GM12878 (cell line): ENCODE results near the gene SEMA4G. TPM values are rescaled to one million over a fixed set of nuclear protein-coding genes. Genes with fewer than 3 reads are reported as not detected.
A peak's percentile ranks its signal among the peaks of the same experiment; 100 is the strongest.

Source experiments
- ATAC-seq: fragments of 200-7000 bp; cut with Tn5 transposase; 3 replicates; pipeline ENCODE4 v1.9.1; 2020; ENCODE audit warnings: mild to moderate bottlenecking, moderate library complexity
- BruUV-seq: library from RNA; stranded (reverse); fragments of 400-500 nt; replicated peaks from 2 replicates; lab custom pipeline; 2021; lab: Mats Ljungman, UMichigan
- CTCF ChIA-PET: fragments of 300-600 bp; sonication (Branson Sonifier 250); formaldehyde crosslinking; extraction: SDS; loops from one replicate; lab custom pipeline; 2021; ENCODE audit warnings: inconsistent platforms; lab: Yijun Ruan, JAX
- POLR2A ChIA-PET: fragments of 350-600 bp; formaldehyde crosslinking; extraction: SDS; loops from one replicate; lab custom pipeline; 2021; ENCODE audit warnings: inconsistent platforms; lab: Charles Lee
- RAD21 ChIA-PET: fragments of 300-600 bp; sonication (Branson Sonifier 250); formaldehyde crosslinking; loops from one replicate; lab custom pipeline; 2023; ENCODE audit warnings: antibody characterized with exemption; ENCODE audit not compliant: unreplicated experiment; lab: Charles Lee
- SMC1A ChIA-PET: fragments of 300-600 bp; sonication (Branson Sonifier 250); formaldehyde crosslinking; loops from one replicate; lab custom pipeline; 2023; ENCODE audit not compliant: unreplicated experiment, uncharacterized antibody; lab: Charles Lee
- DNase-seq: peaks from one replicate; pipeline ENCODE4 v3.0.0-alpha.2; 2011; ENCODE audit warnings: low read depth, low spot score
- FAIRE-seq: peaks from 3 replicates; lab custom pipeline; 2011; peaks lifted over from hg19 to GRCh38; lab: Jason Lieb, UNC
- H2AFZ ChIP-seq: 2 replicates; pipeline ENCODE4 v1.6.0; 2011; ENCODE audit warnings: low read depth, low read length, control low read depth; ENCODE audit not compliant: control insufficient read depth
- H3K27ac ChIP-seq: 2 replicates; pipeline ENCODE4 v1.5.1; 2011; ENCODE audit warnings: control low read depth; ENCODE audit not compliant: control insufficient read depth, insufficient read depth
- H3K27me3 ChIP-seq, 2 experiments: replicated peaks in 1 of 2; 2 replicates each; pipeline versions ENCODE4 v1.6.0 to v1.6.1; 2011; ENCODE audit warnings: low read length in 1 of 2; ENCODE audit not compliant: control insufficient read depth in 2 of 2, insufficient read depth in 2 of 2
- H3K36me3 ChIP-seq, 2 experiments: 2 replicates each; pipeline ENCODE4 v1.5.1; 2011; ENCODE audit warnings: low read length in 1 of 2; ENCODE audit not compliant: control insufficient read depth in 2 of 2, insufficient read depth in 2 of 2
- H3K4me1 ChIP-seq: 2 replicates; pipeline ENCODE4 v1.6.1; 2011; ENCODE audit warnings: mild to moderate bottlenecking, low read length, moderate library complexity, mixed read lengths; ENCODE audit not compliant: control insufficient read depth, insufficient read depth
- H3K4me2 ChIP-seq: 2 replicates; pipeline ENCODE4 v1.6.0; 2011; ENCODE audit warnings: control low read depth; ENCODE audit not compliant: control insufficient read depth, insufficient read depth
- H3K4me3 ChIP-seq: fragments of 200-600 bp; sonication (generic); 2 replicates; pipeline ENCODE4 v1.5.1; 2016
- H3K79me2 ChIP-seq: 2 replicates; pipeline ENCODE4 v1.6.0; 2011; ENCODE audit warnings: low read length; ENCODE audit not compliant: control insufficient read depth, insufficient read depth
- H3K9ac ChIP-seq: 2 replicates; pipeline ENCODE4 v1.8.0; 2011; ENCODE audit warnings: low read length, control low read depth, mixed read lengths; ENCODE audit not compliant: control insufficient read depth, insufficient read depth
- H3K9me3 ChIP-seq: replicated peaks from 3 replicates; pipeline ENCODE4 v1.5.1; 2011; ENCODE audit warnings: mild to moderate bottlenecking, low read length; ENCODE audit not compliant: control insufficient read depth, insufficient read depth
- H4K20me1 ChIP-seq: 2 replicates; pipeline ENCODE4 v1.6.0; 2011; ENCODE audit not compliant: control insufficient read depth, insufficient read depth
- BCL11A ChIP-seq: IDR thresholded peaks from 2 replicates; pipeline ENCODE4 v1.6.1; 2011; ENCODE audit warnings: low read depth, low read length
- CHD1 ChIP-seq: IDR thresholded peaks from 2 replicates; pipeline ENCODE4 v1.6.1; 2012; ENCODE audit warnings: low read depth, low read length, improper control_type of control experiment
- KDM1A ChIP-seq: fragments of 200-600 bp; sonication (generic); IDR thresholded peaks from 2 replicates; pipeline ENCODE4 v1.6.1; 2016; ENCODE audit warnings: borderline replicate concordance
- LARP7 ChIP-seq: fragments of 450-650 bp; IDR thresholded peaks from 2 replicates; pipeline ENCODE4 v1.6.1; 2017; ENCODE audit warnings: mild to moderate bottlenecking
- MYC ChIP-seq: IDR thresholded peaks from 2 replicates; pipeline ENCODE4 v1.6.1; 2011; ENCODE audit warnings: mild to moderate bottlenecking, low read length, moderate library complexity, inconsistent platforms; ENCODE audit not compliant: insufficient read depth, insufficient replicate concordance, insufficient read length, severe bottlenecking
- NFIC ChIP-seq: IDR thresholded peaks from 2 replicates; pipeline ENCODE4 v1.6.1; 2012; ENCODE audit warnings: low read depth, mild to moderate bottlenecking, inconsistent platforms, low read length, moderate library complexity
- PML ChIP-seq: IDR thresholded peaks from 2 replicates; pipeline ENCODE4 v1.6.1; 2012; ENCODE audit warnings: low read length, inconsistent platforms
- POLR2A ChIP-seq: IDR thresholded peaks from 2 replicates; pipeline ENCODE4 v1.6.1; 2011; ENCODE audit warnings: low read depth, mild to moderate bottlenecking, low read length
- USF2 ChIP-seq: IDR thresholded peaks from 2 replicates; pipeline ENCODE4 v1.6.1; 2011; ENCODE audit warnings: low read depth, low read length, improper control_type of control experiment, borderline replicate concordance
- WGBS: methylation state at CpG from one replicate; pipeline ENCODE4 v1.1.6; 2016; ENCODE audit warnings: low lambda C conversion rate; ENCODE audit not compliant: insufficient replicate concordance, insufficient coverage; ENCODE audit errors: missing lambda C conversion rate; 5-methylcytosine and 5-hydroxymethylcytosine counted together
- in situ Hi-C: fragments of 300-500 bp; cut with MboI; formaldehyde crosslinking; loops from 9 replicates; pipeline ENCODE4 v1.14.3; 2018; ENCODE audit warnings: mixed read lengths
- intact Hi-C: fragments of 100-400 bp; cut with micrococcal nuclease; formaldehyde crosslinking; loops from one replicate; pipeline ENCODE4 v1.14.2; 2022; ENCODE audit not compliant: unreplicated experiment
- polyA plus RNA-seq, 11 experiments: library from polyadenylated mRNA; depleted of rRNA in 4 of 11; unstranded in 6 of 11; stranded (reverse) in 5 of 11; fragments of >200 nt; fragmentation: Nextera tagmentation in 4 of 11; fragmentation: Illumina TruSeq in 1 of 11; extraction: Ambion mirVana in 4 of 11; extraction: Trizol in 1 of 11; gene quantifications; 1 replicate in 1 of 11; 2 replicates in 10 of 11; pipeline versions ENCODE4 v1.2.1 to v1.2.3, GENCODE V29; 2011 to 2016; ENCODE audit warnings: inconsistent platforms in 2 of 11, missing spikeins in 2 of 11, low read depth in 1 of 11
- total RNA-seq, 4 experiments: library from RNA; depleted of rRNA in 3 of 4; stranded (reverse); fragments of >200 nt in 3 of 4; fragmentation: Illumina TruSeq in 1 of 4; extraction: Trizol in 1 of 4; gene quantifications; 2 replicates each; pipeline versions ENCODE4 v1.2.1 to v1.2.3, GENCODE V29; 2013 to 2021
- TF ChIP-seq, protein P1 (sequence below): IDR thresholded peaks from 2 replicates; pipeline ENCODE4 v1.6.1; 2012; ENCODE audit warnings: low read depth, low read length, improper control_type of control experiment
- TF ChIP-seq, protein P2 (sequence below): IDR thresholded peaks from 2 replicates; pipeline ENCODE4 v1.6.1; 2011; ENCODE audit warnings: borderline replicate concordance, low read depth, mild to moderate bottlenecking, moderate library complexity, mixed read lengths, low read length; ENCODE audit not compliant: insufficient read depth; ENCODE audit errors: extremely low read length

Gene SEMA4G
- total and polyA plus RNA-seq, 10 of the 15 experiments (the other 5 are each of a cell fraction or from before 2014, with no cell fraction given) = 0.09 to 2.3 (median 0.44) TPM; not detected in 4

DNA sequence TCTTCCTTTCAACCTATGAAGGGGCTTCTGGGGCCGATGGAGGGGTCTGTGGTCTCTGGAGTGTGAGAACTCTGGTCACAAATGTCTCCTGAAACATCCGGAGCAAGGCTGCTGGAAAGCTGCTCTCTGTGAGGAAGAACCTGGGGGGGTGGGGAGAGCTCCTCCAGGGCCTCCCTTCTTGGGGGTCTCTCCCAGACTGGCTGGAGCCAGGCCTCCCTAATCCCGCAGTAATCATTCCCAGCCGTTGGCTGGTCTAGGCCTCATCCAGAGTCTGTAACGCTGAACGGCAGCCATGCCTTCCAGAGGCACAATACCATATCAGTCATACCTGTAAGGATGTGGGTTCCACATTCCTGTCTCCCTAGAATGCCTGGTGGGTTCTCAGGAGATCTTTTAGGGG is 25.9 kb downstream of the SEMA4G start:
- Histone ChIP-seq H3K9ac (no peak overlapping the region), H3K9me3 (no peaks in the 10 kb centered on the region), H3K79me2 (peaks cover 12% of the 10 kb centered on the region), H3K4me2 (no peak overlapping the region), H2AFZ (no peak overlapping the region), H3K27ac (no peak overlapping the region), H4K20me1 (no peaks in the 10 kb centered on the region), H3K4me3 (no peak overlapping the region), H3K36me3 (peaks cover 11 to 12% of the 10 kb centered on the region in 2 experiments), H3K4me1 (peaks cover 13% of the 10 kb centered on the region), H3K27me3 (no peaks in the 10 kb centered on the region)
- ATAC-seq (no peak), FAIRE-seq (no peak), DNase-seq (no peak)
- BruUV-seq = no TSS peak
- intact Hi-C loops = loop anchor here (5.0 kb wide), 1 partner anchor 83 kb away; the partner anchor contains the start of gene SLF2
- RAD21 ChIA-PET = no interaction called here
- in situ Hi-C loops = no loop called here
- POLR2A ChIA-PET = interaction anchor here (0.5 kb wide), 1 partner anchor 9 kb away, joined by 3 read pairs; no protein-coding TSS in a partner anchor
- CTCF ChIA-PET = interaction anchor here (2.6 to 5.7 kb wide), 3 partner anchors 8 to 21 kb away, joined by 8 to 91 read pairs (median 42); partner anchors contain the start of genes MRPL43 and TWNK
- SMC1A ChIA-PET = no interaction called here
- WGBS = 67% methylated on average over 6 of the region's 6 CpGs
- TF ChIP-seq BCL11A = no peak
- peak; percentile 20; the same call in 1 of the 2 replicates for TF ChIP-seq POLR2A
- TF ChIP-seq, protein P1, sequence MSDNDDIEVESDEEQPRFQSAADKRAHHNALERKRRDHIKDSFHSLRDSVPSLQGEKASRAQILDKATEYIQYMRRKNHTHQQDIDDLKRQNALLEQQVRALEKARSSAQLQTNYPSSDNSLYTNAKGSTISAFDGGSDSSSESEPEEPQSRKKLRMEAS = no peak
- TF ChIP-seq CHD1 = no peak

DNA sequence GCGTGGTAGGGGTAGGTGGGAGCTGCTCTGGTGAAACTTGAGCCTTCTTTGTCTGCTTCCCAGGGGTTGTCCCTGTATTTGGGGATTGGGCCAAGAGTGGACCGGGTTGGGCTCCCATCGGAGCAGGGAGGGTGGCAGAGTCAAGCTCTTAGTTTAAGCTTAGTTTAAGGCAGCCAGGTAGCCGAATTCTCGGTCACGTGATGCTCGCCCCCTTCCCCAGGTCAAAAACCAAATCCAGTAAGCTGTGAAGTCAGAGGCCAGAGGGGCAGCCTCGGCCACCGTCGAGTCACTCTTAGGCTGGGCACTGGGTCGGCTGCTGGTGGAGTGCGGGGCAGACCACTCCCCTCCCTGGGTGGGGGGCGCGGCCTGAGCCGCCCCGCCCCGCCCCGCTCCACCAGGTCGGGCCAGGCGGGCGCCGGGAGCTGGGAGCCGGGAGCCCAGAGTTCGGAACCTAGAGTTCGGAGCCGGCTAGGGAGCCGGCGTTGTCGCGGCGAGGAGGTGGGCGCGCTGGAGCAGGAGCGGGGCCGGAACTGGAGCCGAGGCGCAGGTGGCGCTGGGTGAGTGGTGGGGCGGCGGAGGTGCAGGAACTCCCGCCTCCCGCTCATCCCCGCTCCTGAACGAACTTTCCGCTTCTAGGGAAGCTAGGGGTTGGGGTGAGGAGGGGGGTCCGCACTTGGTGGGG is 27.5 kb downstream of the SEMA4G start:
- H2AFZ ChIP-seq = peak overlapping the region; percentile 90
- H3K4me1 ChIP-seq = peaks cover 13% of the 10 kb centered on the region
- no TSS peak for BruUV-seq
- ATAC-seq (peak; percentile 46), DNase-seq (no peak), FAIRE-seq (no peak)
- no peaks in the 10 kb centered on the region for H4K20me1 ChIP-seq
- in situ Hi-C loops (no loop called here), intact Hi-C loops (loop anchor here (5.0 kb wide), 1 partner anchor 85 kb away; the partner anchor contains the start of gene SLF2)
- ChIA-PET SMC1A (interaction anchor here (1.0 to 1.7 kb wide), 3 partner anchors 9 to 19 kb away, joined by 3 to 5 read pairs (median 4); partner anchors contain the start of genes MRPL43 and TWNK), RAD21 (interaction anchor here (1.0 to 2.0 kb wide), 3 partner anchors 19 to 34 kb away, joined by 3 to 11 read pairs (median 3); partner anchors contain the start of genes PDZD7 and SFXN3), POLR2A (interaction anchor here (0.6 to 3.8 kb wide), 9 partner anchors 8 to 650 kb away, joined by 3 to 23 read pairs (median 4); partner anchors contain the start of genes KAZALD1, MRPL43, PDZD7 and SCD), CTCF (interaction anchor here (0.8 to 5.7 kb wide), 15 partner anchors 10 to 85 kb away, joined by 3 to 91 read pairs (median 7); partner anchors contain the start of genes MRPL43, PDZD7, SEMA4G and SFXN3)
- peak overlapping the region; percentile 88 for H3K27ac ChIP-seq
- H3K9ac ChIP-seq = peak overlapping the region; percentile 63
- no peaks in the 10 kb centered on the region for H3K27me3 ChIP-seq
- peaks cover 10% of the 10 kb centered on the region for H3K79me2 ChIP-seq
- H3K4me2 ChIP-seq = peak overlapping the region; percentile 99
- H3K4me3 ChIP-seq = peak overlapping the region; percentile 86
- H3K36me3 ChIP-seq = peaks cover 0 to 5% of the 10 kb centered on the region in 2 experiments; a peak in 3 of 4 replicates
- H3K9me3 ChIP-seq = no peaks in the 10 kb centered on the region
- WGBS = 1% methylated on average over 39 of the region's 46 CpGs
- TF ChIP-seq USF2 (peak; percentile 54), NFIC (no peak), KDM1A (no peak), MYC (peak; percentile 38), PML (peak; percentile 9; the same call in 1 of the 2 replicates), LARP7 (peak; percentile 11)
- TF ChIP-seq, protein P2, sequence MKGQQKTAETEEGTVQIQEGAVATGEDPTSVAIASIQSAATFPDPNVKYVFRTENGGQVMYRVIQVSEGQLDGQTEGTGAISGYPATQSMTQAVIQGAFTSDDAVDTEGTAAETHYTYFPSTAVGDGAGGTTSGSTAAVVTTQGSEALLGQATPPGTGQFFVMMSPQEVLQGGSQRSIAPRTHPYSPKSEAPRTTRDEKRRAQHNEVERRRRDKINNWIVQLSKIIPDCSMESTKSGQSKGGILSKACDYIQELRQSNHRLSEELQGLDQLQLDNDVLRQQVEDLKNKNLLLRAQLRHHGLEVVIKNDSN = peak; percentile 80
